Measurements from ENCODE around the gene PSMD5.
"Not testable (repeated sequence)": the region's sequence is repeated elsewhere in the genome, so short reads cannot be mapped to it uniquely, and the experiment has no call there.

Gene PSMD5

DNA sequence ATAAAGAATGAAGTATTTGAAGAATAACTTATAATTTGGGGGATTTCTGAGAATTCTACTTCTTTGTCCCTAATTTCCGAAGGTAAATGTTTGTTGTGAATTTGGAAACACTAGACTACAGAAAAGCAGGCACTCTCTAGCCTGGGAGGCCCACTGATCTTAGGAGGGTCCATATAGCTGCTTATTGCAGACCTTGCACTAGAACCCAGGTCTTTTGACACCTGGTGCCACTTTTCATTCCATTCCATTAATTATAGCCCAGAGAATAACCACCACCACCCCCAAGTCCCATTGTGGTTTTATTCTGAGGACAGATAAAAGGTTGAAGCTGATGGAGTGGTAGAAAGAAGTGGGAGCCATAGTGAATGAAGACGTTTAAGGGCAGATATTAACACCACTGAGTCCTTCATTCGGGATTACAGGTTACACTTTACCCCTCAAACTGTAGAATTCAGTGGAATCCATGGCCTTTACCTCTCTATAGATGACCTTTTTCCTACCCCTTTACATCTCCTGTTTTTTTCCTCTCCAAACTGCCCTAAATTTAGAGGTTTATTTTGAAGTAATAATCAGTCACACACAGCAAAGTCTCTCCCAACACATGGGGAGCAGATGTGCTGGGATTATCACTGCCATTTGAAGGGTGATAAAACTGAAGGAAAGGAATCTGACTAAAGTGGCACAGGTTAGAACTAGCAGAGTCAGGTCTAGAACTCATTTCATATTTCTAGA, 12.0 kb upstream of the PSMD5 start:
- DNase-seq: no peak

- no peak for DNase-seq
These were observed 10.5 kb upstream of the PSMD5 start for GRCh38 chr9:120853198-120853597.

- DNase-seq: no peak
These were observed 9.7 kb upstream of the PSMD5 start for GRCh38 chr9:120852240-120853010.

DNA sequence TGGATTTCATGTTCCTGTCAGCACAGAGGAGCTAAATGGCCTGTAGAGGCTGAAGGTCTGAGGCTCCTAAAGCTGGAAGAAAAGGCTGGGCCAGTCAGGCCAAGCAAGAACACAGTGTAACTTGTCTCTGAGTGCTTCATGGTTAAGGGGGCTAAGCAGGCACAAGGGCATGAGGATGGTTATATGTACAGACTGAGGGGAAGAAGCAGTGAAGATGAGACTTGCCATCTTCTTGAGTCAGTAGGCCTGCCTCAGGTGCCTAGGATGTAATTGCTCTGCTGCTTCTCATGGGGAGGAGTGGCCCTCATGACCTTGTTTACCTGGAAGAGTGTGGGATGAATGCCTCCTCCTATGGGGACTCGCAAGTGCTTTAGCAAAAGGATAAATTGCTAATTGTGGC, 8.7 kb upstream of the PSMD5 start:
- DNase-seq: no peak

DNA sequence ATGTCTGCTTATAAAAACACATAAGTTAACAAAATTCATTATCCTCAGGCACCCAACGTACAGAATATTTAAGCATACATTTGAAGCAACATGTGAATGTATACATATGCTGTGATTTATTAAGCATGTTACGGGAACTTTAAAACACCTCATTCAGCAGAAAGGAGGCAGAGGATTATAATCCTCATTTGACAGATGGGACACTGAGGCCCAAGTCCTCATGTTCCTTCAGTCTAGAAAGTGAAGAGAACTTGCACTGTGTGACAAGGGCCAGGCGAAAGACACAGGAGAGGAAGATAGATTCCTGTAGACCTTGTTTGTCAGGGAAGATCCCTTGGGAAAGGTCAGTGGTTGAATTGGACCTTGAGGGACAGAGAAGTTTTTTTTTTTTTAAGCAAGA, 7.6 kb upstream of the PSMD5 start:
- DNase-seq: no peak

- DNase-seq: no peak
These were observed 4.2 kb upstream of the PSMD5 start for GRCh38 chr9:120846906-120847305.

- no peak for DNase-seq
These were observed 3.6 kb upstream of the PSMD5 start for GRCh38 chr9:120846251-120846889.

DNA sequence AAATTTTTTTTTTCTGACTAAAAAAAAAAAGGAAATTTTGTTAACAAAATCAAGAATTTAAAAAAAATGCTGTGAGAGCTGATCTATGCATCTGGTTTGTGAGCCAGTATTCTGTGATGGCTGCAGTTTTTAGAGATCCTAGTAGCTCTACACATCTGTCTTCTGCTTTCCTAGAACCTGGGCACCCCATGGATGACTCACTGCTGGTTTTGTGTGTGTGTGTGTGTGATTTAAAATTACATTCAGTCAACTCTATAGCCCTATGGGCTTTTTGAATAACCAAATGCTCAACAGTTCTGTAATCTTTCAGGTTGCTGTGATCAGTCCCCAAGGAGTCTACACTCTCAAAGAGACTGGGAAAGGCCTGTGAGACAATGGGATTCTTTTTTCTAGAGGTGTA, 2.5 kb upstream of the PSMD5 start:
- no peak for DNase-seq

GRCh38 chr9:120841930-120842684, 615 bp downstream of the PSMD5 start:
- no peak for DNase-seq

DNA sequence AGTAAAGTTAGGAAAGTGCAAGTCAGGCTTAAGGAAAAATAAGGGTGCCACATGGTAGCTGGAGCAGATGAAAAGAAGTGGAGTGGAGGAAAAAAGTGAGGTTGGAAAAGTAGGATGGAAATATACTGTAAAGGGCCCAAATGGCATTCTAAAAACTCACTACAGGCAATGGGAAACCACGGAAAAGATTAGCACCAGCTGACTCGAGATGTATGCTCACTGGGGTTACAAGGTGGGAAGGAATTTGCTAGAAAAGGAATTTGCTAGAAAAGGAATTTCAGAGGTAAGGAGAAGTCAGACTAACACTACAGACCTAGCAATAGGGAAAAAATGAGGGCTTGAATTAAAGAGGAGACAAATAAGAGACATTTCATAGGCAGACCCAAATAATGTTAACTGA, 3.6 kb downstream of the PSMD5 start:
- DNase-seq: no peak

GRCh38 chr9:120837921-120838320, 4.8 kb downstream of the PSMD5 start:
- no peak for DNase-seq

DNA sequence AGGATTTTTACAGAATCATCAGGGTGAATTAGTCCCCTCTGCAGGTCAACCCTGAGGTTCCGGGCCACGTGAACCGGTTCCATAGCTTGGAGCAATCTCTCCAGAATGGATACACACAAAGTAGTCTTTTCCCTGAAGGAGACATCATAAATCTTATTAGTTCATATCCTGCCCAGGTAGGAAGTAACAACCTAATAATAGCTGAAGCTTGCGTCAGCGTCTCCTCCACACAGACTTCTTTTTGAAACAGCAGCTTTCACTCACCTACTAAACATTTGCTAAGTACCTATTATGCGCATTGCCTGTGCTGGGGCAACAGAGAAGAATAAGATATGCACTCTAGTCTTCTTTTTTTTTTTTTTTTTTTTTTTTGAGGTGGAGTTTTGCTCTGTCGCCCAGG, 9.4 kb downstream of the PSMD5 start:
- DNase-seq: no peak

GRCh38 chr9:120832807-120833206, 9.9 kb downstream of the PSMD5 start:
- no peak for DNase-seq

GRCh38 chr9:120830865-120831264, 11.9 kb downstream of the PSMD5 start:
- no peak for DNase-seq

DNA sequence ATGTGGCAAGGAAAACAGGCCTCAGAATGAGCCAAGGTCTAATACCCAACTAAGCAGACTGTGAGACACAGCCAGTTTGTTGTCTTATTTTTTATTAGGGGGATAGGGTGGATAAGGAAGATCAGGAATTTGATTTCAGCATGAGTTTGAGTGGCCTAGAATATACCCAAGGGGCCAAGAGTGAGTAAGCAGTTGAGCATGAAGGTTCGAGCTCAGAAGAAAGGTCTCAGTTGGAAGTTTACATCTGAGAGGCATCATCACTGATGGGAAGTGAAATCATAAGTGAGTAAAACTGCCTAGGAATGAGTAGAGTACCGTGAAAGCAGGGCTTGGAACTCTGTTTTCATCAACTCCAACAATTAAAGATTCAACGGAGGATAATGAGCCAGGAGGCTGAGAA, 12.6 kb downstream of the PSMD5 start:
- no peak for DNase-seq

GRCh38 chr9:120829650-120830049, 13.1 kb downstream of the PSMD5 start:
- DNase-seq: no peak

DNA sequence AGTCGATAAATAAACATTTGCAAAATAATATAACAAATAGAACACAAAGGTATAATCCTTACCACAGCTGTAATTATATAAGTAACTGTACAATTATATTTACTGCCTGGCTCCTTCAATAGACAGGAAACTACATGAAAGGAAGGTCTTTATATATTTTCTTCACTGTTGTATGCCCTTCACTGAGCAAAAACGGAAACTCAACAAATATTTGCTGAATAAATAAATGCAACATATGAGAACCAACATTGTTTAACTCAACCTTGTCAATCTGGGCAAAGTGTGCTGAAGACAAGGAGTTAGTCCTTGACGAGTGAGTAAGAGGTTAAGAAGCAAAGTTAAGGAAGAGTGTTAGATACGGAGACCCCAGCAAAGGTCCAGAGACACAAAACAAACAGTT, 22.6 kb downstream of the PSMD5 start:
- no peak for DNase-seq

GRCh38 chr9:120818595-120818994, 24.1 kb downstream of the PSMD5 start:
- DNase-seq: no peak

DNA sequence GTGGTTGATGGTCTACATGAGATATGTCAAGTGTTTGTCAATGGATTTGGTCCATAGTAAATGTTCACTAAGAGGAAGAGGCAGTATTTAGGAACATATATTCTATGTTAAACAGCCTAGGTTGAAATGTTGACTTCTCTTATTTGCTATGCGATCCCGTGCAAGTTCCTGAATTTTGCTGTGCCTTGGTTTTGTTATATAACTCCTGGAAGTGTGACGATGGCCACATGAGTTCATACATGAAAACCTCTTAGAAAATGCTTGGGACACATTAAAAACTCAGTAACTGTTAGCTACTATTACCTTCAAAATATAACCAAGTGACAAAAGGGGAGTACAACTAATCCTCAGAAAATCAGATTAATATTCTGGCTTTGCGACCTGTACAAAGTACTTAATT, 27.6 kb downstream of the PSMD5 start:
- no peak for DNase-seq

DNA sequence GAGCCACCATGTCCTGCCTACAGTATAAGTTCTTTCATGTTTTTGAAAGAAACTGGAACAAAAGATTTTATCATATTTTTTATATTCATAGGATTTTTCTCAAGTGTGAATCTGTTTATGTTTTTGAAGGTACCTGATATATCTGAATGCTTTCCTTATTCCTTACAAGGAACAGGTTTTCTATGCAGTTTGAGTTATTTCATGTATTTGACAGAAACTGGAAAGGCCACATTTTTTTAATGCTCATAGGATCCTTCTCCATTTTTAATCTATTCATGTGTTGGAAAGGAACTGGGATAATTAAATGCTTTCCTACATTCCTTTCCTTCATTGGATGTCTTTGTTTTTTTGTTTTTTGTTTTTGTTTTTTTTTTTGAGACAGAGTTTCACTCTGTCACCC, 33.8 kb downstream of the PSMD5 start:
- no peak for DNase-seq

DNA sequence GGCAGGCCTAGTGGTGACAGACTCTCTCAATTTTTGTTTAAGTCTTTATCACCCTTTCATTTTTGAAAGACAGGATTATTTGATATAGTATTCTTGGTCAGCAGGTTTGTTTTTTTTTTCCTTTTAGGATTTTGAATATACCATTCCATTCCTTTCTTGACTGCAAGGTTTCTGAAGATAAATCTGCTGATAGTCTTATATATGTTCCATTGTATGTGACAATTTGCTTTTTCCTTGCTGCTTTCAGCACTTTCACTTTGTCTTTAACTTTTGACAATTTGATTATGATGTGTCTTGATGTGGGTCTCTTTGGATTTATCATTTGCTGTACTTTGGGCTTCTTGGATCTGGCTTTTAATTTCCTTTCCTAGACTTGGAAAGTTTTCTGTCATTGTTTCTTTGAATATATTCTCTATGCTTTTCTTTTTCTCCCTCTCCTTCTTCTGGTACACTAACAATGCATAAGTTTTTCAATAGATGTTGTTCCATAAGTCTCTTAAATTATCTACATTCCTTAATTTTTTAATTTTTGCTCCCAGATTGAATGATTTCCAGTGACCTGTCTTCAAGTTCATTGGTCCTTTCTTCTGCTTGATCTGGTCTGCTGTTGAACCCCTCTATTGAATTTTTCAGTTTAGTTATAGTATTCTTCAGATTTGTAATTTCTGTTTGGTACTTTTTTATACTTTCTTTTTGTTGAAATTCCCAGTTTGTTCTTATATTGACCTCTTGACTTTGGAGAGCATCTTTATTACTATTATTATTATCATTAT, 34.9 kb downstream of the PSMD5 start:
- no peak for DNase-seq

DNA sequence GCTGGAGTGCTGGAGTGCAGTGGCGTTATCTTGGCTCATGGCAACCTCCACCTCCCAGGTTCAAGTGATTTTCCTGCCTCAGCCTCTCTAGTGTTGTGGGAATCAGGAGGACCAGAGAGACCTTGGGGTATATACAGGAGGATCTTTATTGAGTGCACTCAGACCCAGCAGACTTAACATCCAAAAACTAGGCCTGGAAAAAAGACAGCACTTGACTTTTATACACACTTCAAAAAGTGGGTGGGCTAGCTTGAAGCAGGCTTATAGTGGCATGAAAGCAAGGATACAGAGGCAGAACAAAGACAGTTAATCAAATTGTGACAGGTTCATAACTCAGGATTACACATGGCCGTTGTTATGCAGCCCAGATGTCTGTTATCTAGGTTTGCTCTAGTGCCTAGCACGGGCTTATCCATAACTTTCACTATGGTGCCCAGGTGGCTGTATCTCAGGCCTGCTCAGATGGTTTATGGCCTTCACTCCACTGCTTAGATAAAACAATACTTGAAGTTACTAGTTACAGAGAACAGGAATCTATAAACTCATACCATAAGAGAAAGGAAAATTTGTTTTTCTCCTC, 37.8 kb downstream of the PSMD5 start:
- DNase-seq: not testable (repeated sequence)

All from GDM1 (cell line).